SK-N-SH treated with all-trans-retinoic acid at 6 μM for 48 hours (cell line): Measurements from ENCODE around the gene CPD.

Experiments
- ZNF565 ChIP-seq: fragments of 450-650 bp; formaldehyde crosslinking; conservative IDR thresholded peaks from 2 replicates; pipeline ENCODE4 v1.5.0; 2020; ENCODE audit warnings: low read depth, mild to moderate bottlenecking, moderate library complexity
- TF ChIP-seq, protein P1 (sequence below): fragments of 250-450 bp; sonication (Bioruptor Pico); IDR thresholded peaks from 2 replicates; pipeline ENCODE4 v1.8.0; 2020; ENCODE audit warnings: mild to moderate bottlenecking, moderate library complexity, borderline replicate concordance
- TF ChIP-seq, protein P2 (sequence below): fragments of 250-450 bp; sonication (Bioruptor Pico); IDR thresholded peaks from 2 replicates; pipeline ENCODE4 v1.5.1; 2020; ENCODE audit warnings: low read depth, mild to moderate bottlenecking, moderate library complexity

- TF ChIP-seq, protein P1, sequence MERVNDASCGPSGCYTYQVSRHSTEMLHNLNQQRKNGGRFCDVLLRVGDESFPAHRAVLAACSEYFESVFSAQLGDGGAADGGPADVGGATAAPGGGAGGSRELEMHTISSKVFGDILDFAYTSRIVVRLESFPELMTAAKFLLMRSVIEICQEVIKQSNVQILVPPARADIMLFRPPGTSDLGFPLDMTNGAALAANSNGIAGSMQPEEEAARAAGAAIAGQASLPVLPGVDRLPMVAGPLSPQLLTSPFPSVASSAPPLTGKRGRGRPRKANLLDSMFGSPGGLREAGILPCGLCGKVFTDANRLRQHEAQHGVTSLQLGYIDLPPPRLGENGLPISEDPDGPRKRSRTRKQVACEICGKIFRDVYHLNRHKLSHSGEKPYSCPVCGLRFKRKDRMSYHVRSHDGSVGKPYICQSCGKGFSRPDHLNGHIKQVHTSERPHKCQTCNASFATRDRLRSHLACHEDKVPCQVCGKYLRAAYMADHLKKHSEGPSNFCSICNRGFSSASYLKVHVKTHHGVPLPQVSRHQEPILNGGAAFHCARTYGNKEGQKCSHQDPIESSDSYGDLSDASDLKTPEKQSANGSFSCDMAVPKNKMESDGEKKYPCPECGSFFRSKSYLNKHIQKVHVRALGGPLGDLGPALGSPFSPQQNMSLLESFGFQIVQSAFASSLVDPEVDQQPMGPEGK (CRISPR knock-in tag), result no peak
- no peak for TF ChIP-seq ZNF565
- TF ChIP-seq, protein P2, sequence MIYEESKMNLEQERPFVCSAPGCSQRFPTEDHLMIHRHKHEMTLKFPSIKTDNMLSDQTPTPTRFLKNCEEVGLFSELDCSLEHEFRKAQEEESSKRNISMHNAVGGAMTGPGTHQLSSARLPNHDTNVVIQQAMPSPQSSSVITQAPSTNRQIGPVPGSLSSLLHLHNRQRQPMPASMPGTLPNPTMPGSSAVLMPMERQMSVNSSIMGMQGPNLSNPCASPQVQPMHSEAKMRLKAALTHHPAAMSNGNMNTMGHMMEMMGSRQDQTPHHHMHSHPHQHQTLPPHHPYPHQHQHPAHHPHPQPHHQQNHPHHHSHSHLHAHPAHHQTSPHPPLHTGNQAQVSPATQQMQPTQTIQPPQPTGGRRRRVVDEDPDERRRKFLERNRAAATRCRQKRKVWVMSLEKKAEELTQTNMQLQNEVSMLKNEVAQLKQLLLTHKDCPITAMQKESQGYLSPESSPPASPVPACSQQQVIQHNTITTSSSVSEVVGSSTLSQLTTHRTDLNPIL, result no peak
Observed at GRCh38 chr17:30388321-30389179, 9.8 kb downstream of the CPD start.
